Stimulated activated CD4-positive, alpha-beta T cell treated with anti-CD3 and anti-CD28 coated beads, Interleukin-12 subunit alpha, Interleukin-12 subunit beta, amount 100 ng/mL, for 4 hours (primary cell): Measurements from ENCODE around the gene NUP42.
"Not testable (repeated sequence)": the region's sequence is repeated elsewhere in the genome, so short reads cannot be mapped to it uniquely, and the experiment has no call there.

Source experiments
- DNase-seq: peaks from one replicate; pipeline ENCODE4 v3.0.0-alpha.2; 2020

Gene NUP42

DNA sequence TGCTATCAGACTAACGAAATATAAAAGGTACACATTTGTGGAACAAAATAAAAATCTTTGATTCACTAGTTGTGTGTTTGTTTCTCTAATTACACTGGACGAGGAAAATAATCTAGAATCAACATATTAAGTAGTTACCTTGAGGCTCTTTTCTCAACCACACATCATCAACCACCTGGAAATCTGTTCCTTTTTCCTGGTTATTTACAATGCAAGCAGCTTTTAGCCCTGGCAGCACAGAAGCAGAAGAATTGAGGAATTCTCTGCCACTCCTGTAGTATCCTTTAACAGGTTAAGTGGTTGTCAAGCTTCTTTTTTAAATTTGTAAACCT, 23.7 kb downstream of the NUP42 start:
- DNase-seq, result no peak

DNA sequence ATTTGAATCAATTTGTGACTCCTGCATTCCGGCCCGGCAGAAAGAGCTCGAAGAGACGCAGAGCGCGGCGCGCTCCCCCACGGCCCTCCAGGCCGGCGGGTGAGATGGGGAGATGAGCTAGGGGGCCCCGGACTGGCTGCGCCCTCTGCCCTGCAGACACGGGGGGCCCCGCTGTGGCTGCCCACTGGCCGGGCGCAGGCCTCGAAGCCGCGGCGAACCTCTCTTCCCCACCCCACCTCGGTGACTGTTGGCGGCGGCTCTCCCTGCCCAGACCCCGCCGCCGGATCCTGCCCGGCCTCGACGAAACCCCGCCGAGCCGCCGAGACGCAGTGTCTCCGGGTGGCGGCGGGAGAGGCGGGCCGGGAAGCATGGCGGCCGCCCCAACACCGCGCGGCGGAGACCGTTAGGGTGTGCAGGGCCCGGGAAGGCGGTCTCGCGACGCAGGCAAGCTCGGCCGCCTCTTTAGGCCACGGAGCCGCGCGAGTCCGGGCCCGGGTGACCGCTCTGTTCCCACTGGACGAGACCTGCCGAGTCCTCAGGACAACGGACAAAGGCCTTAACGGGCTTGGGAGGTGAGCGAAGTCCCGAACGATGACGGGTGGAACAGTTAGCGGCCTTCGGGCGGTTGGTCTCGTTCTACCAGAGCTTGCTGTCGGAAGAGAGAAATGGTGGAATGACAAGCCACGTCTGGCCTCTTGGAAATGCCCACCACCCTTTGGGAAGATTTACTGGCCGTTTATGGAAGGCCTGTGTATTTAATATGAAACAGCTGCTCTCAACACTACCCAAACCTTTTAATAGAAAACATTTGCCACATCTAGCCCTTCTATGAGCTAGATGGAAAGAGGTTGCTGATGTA, 24.3 kb downstream of the NUP42 start:
- DNase-seq, result no peak

GRCh38 chr7:23207021-23207420, 25.2 kb downstream of the NUP42 start:
- DNase-seq, result no peak

DNA sequence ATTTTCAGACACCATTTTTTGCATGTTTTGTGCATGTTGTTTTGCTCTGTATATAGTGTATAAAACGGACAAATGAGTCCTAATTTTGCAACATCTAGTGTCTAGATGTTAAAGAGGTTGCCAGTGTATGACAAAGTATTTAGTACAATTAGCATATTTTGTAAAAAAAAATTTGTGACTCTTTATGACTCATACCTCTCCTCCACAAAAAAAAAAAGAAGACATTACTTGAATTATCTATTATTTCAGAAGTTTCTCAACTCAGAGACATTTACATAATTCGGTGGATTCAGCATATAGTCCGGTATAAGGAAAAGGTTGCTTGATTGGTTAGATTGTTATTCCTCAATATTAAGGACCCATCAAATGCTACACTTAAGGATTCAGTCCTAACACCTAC, 26.0 kb downstream of the NUP42 start:
- no peak for DNase-seq

- DNase-seq, result no peak
Measured at GRCh38 chr7:23208316-23208715, 26.5 kb downstream of the NUP42 start.

DNA sequence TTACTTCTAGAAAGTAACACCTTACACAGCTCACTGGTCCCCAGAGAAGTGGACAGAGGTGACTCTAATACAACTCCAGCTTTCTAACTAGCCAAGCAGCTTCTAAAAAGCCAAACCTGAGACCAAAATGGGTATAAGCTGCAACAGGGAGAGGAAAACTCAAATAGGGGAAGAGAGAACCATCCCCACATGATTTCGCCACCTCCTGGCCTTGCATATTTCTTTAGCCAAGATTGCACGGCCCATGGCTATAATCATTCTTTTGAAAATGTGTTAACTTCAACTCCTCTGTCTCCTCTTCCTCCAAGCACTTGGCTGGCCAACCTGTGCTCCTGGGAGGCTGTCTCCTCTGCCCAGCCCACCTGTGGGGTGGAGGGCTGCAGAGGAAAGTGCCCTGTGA, 28.7 kb downstream of the NUP42 start:
- DNase-seq, result no peak

DNA sequence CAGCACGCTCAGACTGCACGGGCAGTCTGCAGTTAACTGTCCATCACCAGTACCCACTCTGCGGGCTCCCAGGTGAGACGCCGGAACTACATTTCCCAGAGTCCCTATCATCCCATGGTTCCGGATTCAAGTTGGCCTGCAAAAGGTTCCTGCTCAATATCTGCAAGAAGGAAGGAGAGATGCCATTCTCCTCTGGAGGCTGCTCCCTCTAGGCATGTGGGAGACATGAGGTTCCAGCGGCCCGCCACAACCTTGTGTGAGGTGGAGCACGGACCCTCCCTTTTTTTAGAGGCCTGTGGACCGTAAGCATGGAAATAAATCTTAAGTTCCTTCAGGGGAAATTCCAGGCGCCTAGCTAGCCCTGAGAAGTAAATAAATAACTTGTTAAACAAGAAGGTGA, 29.7 kb downstream of the NUP42 start:
- no peak for DNase-seq

DNA sequence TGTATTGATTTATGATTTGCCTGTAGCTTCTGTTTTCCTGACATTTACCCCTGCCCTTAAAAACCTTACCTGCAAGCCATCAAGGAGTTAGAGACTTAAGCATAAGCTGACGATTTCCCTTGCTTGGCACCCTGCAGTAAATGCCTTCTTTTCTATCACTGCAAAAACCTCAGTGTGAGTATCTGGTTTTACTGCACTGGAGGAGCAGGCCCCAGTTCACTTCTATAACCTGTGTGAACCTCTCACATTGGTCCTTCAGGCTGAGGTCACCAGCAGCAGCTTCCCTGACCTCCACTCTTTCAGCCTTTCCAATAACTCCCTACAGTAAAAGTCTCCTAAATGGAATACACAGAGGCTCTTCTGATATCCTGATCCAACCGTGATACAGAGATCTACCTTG, 30.5 kb downstream of the NUP42 start:
- DNase-seq, result no peak

- no peak for DNase-seq
Measured at GRCh38 chr7:23212841-23213240, 31.0 kb downstream of the NUP42 start.

GRCh38 chr7:23213755-23214154, 31.9 kb downstream of the NUP42 start:
- no peak for DNase-seq

DNA sequence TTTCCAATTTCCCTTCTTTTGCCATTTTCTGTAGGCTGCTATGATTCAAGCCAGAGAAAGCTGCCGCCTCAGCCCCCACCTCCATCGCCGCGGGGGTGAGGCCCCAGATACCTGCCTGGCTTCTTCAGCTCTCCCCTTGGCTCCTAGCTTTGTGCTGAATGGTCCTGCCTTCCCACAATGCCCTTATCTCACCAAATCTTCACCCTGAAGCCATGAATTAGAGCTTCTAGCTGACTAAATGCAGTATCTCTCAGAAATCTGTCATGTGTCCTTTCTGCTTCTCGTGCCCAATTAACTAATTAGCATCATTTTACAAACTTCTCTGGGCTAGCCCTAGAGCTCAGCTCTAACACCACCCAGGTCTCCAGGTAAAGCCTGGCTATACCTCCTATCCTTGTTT, 32.6 kb downstream of the NUP42 start:
- no peak for DNase-seq

- no peak for DNase-seq
Measured at GRCh38 chr7:23214938-23215337, 33.1 kb downstream of the NUP42 start.

DNA sequence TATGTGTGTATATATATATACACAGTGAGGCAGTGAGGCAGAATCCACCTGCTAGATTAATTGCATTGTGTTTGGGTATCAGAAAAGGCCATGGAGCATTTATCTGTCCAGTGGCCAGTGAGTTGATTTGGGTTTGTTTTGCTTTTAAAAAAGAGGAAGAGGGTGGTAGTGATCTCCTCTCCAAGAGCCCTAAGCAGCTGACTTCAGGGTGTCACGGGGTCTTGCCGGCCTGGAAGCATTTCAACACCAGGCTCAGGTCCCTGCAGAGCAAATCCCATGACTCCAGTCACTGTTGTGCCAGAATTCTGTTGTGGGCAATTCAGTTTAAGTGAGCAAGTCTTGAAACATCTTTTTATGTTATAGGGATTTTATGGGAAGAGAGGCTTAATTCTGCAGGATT, 34.2 kb downstream of the NUP42 start:
- DNase-seq, result no peak

- no peak for DNase-seq
Measured at GRCh38 chr7:23218196-23218595, 36.3 kb downstream of the NUP42 start.

- no peak for DNase-seq
Measured at GRCh38 chr7:23220690-23221305, 39.0 kb downstream of the NUP42 start.

DNA sequence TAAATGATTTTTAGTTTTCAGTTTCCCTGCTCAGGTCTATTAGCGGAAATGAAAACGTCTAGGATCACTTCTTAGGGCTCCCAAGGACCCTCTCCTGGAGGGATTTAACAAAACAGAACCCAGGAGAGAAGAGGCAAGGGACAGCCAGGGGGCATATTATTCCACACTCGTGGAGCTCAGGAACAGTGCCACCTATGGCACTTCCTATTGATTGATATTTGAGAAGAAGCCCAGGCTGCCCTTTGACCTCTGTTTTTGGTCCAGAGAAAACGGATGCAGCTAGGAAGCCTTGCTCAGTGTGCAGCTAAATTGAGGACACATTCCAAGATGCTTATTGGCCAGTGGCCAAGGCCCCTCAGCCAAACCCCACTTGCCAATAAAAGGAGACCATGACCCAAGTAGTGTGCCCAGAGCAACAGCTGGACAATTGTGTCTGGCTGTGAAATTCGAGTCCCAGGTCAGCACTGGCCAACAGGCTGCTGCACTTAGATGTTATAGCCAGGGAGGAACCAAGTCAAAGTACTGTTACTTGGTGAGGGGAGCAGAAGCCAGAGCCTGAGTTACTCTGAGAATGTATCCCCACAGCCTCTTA, 40.7 kb downstream of the NUP42 start:
- no peak for DNase-seq

DNA sequence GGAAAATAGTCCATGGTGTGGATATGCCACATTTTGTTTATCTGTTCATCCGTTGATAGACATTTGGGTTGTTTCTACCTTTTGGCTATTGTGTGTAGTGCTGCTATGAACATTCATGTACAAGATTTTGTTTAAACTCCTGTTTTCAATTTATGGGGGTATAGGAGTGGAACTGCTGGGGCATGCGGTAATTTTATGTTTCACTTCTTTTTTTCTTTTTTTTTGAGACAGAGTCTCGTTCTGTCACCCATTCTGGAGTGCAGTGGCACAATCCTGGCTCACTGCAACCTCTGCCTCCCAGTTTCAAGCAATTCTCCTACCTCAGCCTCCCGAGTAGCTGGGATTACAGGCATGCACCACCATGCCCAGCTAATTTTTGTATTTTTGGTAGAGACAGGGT, 42.5 kb downstream of the NUP42 start:
- not testable (repeated sequence) for DNase-seq

GRCh38 chr7:23226844-23227450, 45.1 kb downstream of the NUP42 start:
- no peak for DNase-seq

DNA sequence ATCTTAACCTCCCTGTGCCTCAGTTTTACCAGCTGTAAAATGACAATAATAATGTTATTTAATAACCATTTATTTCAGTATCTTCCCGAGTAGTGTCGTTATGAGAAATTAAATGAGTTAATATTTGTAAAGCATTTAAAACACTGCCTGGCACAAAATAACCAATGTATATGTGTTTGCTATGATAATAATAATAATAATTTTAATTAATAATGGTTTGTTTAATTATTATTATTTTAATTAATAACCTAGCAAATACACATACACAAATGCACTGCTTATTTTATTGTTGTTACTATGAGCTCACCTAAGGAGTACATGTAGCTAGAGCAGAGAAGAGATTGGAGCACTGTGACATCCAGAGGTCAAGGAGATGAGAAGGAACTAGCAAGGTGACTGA, 46.6 kb downstream of the NUP42 start:
- no peak for DNase-seq

DNA sequence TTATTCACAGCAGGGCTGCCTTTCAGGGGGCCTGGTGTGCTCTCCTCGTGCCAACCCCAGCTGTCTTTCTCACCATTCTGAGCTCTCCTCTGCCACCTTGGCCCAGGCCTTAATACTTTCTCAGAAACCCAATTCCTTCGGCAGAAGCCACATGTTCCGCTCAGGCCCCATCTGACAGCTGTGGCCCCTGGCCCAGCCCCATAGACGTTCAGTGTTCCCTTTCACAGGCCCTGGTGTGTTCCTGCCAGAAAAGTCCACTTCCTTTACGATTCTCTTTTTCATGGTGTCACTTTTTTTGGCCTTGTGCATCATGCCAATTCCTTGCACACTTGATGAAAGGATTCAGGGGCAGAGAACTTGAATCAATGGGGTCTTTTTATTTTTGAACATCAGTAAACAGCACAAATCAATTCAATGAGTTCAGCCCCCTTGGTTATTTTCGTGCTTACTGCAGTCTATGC, 48.8 kb downstream of the NUP42 start:
- DNase-seq, result no peak

DNA sequence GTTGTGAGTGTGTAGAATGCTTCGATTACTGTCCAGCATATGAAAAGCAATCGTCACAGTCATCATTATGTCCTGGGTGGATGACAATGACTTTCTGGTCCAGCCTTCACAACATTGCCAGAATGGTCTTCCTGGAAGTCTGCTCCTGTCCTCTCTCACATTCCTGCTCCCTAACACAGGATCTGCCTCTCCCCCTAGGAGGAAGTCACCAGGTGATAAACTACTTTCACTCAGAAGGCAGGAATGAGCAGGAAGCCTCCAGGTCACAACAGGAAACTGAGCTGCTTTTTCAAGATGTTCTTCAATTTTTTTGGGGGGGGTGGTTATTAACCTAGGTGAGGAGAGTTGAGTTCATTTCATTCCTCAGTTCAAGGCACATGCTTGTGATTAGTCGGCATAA, 51.1 kb downstream of the NUP42 start:
- DNase-seq, result no peak

DNA sequence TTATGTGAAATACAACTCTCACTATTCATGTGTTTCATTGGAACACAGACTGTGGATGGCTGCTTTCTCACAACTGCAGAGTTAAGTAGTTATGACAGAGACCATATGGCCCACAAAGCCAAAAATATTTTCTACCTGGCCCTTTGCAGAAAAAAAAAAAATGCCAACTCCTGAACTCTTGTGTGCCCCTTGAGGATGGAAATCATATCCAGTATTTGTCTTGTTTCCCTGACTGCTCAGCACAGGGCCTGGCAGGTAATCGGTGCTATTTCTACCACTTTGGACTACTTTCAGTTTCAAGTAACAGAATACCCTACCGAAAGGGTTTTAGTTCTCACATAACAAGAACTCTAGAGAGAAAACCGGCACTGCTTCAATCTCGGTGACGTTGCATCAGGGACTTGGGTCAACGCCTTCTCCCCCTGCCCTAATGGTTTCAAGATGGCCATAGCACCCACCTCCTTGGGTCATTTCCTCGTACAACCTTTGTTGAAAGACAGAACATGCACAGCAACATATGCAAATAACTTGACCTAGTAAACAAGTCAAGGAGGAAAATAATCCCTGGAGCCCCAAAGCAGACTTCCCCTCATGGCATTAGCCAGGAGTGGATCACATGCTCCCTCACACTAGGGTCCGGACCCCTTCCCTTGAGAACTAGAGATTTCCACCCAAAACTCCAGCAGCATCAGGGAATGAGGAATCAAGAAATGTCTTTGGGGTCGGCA, 52.9 kb downstream of the NUP42 start:
- no peak for DNase-seq

DNA sequence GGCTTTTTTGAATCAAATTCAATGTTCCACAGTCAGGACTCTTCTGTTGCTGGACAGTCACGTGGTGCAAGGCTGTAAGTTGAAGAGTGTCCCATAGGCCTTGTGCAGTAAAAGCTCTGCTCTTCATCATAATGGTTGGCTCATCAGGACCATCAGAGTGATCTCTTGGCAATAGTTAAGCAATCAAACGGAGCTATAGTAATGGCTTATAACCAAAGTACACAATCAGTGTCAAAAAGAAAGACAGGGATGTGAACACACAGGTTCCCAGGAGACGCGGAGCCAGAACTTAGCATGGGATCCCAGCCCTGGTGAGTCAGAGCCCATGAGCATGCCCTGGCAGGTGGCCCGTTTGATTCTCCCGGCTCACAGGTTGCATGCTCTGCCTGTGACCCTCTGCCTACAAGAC, 54.0 kb downstream of the NUP42 start:
- DNase-seq, result no peak
